ENCODE data around the gene LRRTM1.

The LRRTM1 gene

DNA sequence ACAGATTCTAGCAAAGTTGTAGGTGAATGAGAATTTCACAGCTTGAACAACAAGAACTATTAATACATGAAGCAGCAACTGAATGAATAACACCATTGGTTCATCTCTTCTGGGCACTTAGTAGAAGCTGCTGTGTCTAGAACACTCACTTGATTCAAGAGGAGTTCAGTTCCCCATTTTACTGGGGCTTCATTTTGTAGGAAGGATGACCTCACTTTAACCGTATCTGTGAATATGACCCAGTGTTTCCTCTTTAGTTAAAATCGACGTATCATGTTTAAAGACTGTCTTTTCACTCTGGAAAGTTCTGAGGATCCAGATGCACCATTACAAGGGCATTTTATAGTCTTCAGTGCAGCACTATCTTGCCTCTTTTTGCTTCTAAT, 47.8 kb downstream of the LRRTM1 start:
- ChIA-PET POLR2A (no interaction called here), CTCF (interaction anchor here (0.7 to 2.5 kb wide), 7 partner anchors 15 to 242 kb away, joined by 3 to 20 read pairs (median 3); no protein-coding TSS in a partner anchor)
- Histone ChIP-seq H3K27ac (ENCODE audit: extremely low read depth, low read depth, low read length) (no peak overlapping the region), H3K4me1 (ENCODE audit: control insufficient read depth, insufficient read depth, low read length) (no peaks in the 10 kb centered on the region), H3K9me3 (ENCODE audit: control insufficient read depth, insufficient read depth, low read depth, low read length) (no peaks in the 10 kb centered on the region), H3K36me3 (ENCODE audit: control insufficient read depth in 2 of 2, insufficient read depth in 1 of 2, low read length in 2 of 2) (no peaks in the 10 kb centered on the region), H3K4me3 (ENCODE audit: low read depth, low read length) (no peak overlapping the region)
- no peak for TF ChIP-seq ZNF132 (tag by site-specific recombination; IDR thresholded peaks at IDR 0.05; ENCODE audit: borderline replicate concordance)
- TF ChIP-seq ZNF10 (tag by site-specific recombination; IDR thresholded peaks at IDR 0.05): no peak
- TF ChIP-seq, protein P1, sequence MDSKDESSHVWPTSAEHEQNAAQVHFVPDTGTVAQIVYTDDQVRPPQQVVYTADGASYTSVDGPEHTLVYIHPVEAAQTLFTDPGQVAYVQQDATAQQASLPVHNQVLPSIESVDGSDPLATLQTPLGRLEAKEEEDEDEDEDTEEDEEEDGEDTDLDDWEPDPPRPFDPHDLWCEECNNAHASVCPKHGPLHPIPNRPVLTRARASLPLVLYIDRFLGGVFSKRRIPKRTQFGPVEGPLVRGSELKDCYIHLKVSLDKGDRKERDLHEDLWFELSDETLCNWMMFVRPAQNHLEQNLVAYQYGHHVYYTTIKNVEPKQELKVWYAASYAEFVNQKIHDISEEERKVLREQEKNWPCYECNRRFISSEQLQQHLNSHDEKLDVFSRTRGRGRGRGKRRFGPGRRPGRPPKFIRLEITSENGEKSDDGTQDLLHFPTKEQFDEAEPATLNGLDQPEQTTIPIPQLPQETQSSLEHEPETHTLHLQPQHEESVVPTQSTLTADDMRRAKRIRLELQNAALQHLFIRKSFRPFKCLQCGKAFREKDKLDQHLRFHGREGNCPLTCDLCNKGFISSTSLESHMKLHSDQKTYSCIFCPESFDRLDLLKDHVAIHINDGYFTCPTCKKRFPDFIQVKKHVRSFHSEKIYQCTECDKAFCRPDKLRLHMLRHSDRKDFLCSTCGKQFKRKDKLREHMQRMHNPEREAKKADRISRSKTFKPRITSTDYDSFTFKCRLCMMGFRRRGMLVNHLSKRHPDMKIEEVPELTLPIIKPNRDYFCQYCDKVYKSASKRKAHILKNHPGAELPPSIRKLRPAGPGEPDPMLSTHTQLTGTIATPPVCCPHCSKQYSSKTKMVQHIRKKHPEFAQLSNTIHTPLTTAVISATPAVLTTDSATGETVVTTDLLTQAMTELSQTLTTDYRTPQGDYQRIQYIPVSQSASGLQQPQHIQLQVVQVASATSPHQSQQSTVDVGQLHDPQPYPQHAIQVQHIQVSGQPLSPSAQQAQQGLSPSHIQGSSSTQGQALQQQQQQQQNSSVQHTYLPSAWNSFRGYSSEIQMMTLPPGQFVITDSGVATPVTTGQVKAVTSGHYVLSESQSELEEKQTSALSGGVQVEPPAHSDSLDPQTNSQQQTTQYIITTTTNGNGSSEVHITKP (tag by site-specific recombination; IDR thresholded peaks at IDR 0.05): no peak
- TF ChIP-seq HOXD13 (CRISPR knock-in tag; IDR thresholded peaks at IDR 0.05; ENCODE audit: borderline replicate concordance): no peak
- no peak for TF ChIP-seq ZNF670 (tag by site-specific recombination; IDR thresholded peaks at IDR 0.05; ENCODE audit: low read depth)
- TF ChIP-seq ZNF501 (tag by site-specific recombination; IDR thresholded peaks at IDR 0.05): no peak
- TF ChIP-seq ZSCAN30 (tag by site-specific recombination; IDR thresholded peaks at IDR 0.05): no peak
- no peak for TF ChIP-seq ZIC2 (tag by site-specific recombination; IDR thresholded peaks at IDR 0.05)
- no peak for TF ChIP-seq ZNF777 (tag by site-specific recombination; IDR thresholded peaks at IDR 0.05; ENCODE audit: borderline replicate concordance)
- TF ChIP-seq, protein P2, sequence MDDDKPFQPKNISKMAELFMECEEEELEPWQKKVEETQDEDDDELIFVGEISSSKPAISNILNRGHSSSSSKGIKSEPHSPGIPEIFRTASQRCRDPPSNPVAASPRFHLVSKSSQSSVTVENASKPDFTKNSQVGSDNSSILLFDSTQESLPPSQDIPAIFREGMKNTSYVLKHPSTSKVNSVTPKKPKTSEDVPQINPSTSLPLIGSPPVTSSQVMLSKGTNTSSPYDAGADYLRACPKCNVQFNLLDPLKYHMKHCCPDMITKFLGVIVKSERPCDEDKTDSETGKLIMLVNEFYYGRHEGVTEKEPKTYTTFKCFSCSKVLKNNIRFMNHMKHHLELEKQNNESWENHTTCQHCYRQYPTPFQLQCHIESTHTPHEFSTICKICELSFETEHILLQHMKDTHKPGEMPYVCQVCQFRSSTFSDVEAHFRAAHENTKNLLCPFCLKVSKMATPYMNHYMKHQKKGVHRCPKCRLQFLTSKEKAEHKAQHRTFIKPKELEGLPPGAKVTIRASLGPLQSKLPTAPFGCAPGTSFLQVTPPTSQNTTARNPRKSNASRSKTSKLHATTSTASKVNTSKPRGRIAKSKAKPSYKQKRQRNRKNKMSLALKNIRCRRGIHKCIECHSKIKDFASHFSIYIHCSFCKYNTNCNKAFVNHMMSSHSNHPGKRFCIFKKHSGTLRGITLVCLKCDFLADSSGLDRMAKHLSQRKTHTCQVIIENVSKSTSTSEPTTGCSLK (tag by site-specific recombination; IDR thresholded peaks at IDR 0.05): no peak
- no peak for TF ChIP-seq ZNF510 (tag by site-specific recombination; IDR thresholded peaks at IDR 0.05; ENCODE audit: insufficient replicate concordance)
- TF ChIP-seq, protein P3, sequence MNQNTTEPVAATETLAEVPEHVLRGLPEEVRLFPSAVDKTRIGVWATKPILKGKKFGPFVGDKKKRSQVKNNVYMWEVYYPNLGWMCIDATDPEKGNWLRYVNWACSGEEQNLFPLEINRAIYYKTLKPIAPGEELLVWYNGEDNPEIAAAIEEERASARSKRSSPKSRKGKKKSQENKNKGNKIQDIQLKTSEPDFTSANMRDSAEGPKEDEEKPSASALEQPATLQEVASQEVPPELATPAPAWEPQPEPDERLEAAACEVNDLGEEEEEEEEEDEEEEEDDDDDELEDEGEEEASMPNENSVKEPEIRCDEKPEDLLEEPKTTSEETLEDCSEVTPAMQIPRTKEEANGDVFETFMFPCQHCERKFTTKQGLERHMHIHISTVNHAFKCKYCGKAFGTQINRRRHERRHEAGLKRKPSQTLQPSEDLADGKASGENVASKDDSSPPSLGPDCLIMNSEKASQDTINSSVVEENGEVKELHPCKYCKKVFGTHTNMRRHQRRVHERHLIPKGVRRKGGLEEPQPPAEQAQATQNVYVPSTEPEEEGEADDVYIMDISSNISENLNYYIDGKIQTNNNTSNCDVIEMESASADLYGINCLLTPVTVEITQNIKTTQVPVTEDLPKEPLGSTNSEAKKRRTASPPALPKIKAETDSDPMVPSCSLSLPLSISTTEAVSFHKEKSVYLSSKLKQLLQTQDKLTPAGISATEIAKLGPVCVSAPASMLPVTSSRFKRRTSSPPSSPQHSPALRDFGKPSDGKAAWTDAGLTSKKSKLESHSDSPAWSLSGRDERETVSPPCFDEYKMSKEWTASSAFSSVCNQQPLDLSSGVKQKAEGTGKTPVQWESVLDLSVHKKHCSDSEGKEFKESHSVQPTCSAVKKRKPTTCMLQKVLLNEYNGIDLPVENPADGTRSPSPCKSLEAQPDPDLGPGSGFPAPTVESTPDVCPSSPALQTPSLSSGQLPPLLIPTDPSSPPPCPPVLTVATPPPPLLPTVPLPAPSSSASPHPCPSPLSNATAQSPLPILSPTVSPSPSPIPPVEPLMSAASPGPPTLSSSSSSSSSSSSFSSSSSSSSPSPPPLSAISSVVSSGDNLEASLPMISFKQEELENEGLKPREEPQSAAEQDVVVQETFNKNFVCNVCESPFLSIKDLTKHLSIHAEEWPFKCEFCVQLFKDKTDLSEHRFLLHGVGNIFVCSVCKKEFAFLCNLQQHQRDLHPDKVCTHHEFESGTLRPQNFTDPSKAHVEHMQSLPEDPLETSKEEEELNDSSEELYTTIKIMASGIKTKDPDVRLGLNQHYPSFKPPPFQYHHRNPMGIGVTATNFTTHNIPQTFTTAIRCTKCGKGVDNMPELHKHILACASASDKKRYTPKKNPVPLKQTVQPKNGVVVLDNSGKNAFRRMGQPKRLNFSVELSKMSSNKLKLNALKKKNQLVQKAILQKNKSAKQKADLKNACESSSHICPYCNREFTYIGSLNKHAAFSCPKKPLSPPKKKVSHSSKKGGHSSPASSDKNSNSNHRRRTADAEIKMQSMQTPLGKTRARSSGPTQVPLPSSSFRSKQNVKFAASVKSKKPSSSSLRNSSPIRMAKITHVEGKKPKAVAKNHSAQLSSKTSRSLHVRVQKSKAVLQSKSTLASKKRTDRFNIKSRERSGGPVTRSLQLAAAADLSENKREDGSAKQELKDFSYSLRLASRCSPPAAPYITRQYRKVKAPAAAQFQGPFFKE (tag by site-specific recombination; IDR thresholded peaks at IDR 0.05; ENCODE audit: borderline replicate concordance): no peak
